AG09319 (cell line): ENCODE measurements around the gene MEGF9.
A peak's percentile ranks its signal among the peaks of the same experiment; 100 is the strongest.

Source experiments
- DNase-seq: peaks from one replicate; pipeline ENCODE4 v3.0.0-alpha.2; 2010; ENCODE audit warnings: low read depth; ENCODE audit errors: extremely low read depth
- CTCF ChIP-seq: IDR thresholded peaks from 2 replicates; pipeline ENCODE4 v1.5.1; 2011; ENCODE audit warnings: low read depth, mild to moderate bottlenecking, inconsistent platforms, low read length, moderate library complexity

The MEGF9 gene

GRCh38 chr9:120593250-120593954 lies 120.9 kb downstream of the MEGF9 start:
- no peak for TF ChIP-seq CTCF
- DNase-seq, result no peak

- no peak for DNase-seq
- TF ChIP-seq CTCF, result no peak
These were observed 122.1 kb downstream of the MEGF9 start for GRCh38 chr9:120592210-120592609.

GRCh38 chr9:120587328-120587727 lies 126.9 kb downstream of the MEGF9 start:
- no peak for TF ChIP-seq CTCF
- DNase-seq, result no peak

GRCh38 chr9:120583958-120584369 lies 130.3 kb downstream of the MEGF9 start:
- DNase-seq, result peak; percentile 94
- TF ChIP-seq CTCF, result no peak

- peak; percentile 95 for DNase-seq
- no peak for TF ChIP-seq CTCF
These were observed 134.0 kb downstream of the MEGF9 start, which contains the start of gene CDK5RAP2 for GRCh38 chr9:120580051-120580896. Gene CDK5RAP2 (minus strand): TSS chr9:120580167. CDS start chr9:120579978, 189 bp downstream.

GRCh38 chr9:120579139-120580050 lies 134.9 kb downstream of the MEGF9 start:
- DNase-seq, result no peak

More at GRCh38 chr9:120579139-120580050, 134.9 kb downstream of the MEGF9 start:
- no peak for TF ChIP-seq CTCF
